Upper lobe of left lung (tissue), 6 donors: ENCODE results near the gene MRPL22. TPM values are rescaled to one million over a fixed set of nuclear protein-coding genes. Genes with fewer than 3 reads are reported as not detected.
"Not testable (repeated sequence)": the region's sequence is repeated elsewhere in the genome, so short reads cannot be mapped to it uniquely, and the experiment has no call there.

Source experiments
- ATAC-seq, 2 donors: fragments of 200-7000 bp; cut with Tn5 transposase; one replicate each; pipeline ENCODE4 v1.9.1; 2022; ENCODE audit warnings: mild to moderate bottlenecking in 2 of 2, moderate library complexity in 2 of 2; ENCODE audit not compliant: low FRiP score in 2 of 2
- DNase-seq, 2 donors: peaks; one replicate each; pipeline ENCODE4 v3.0.0-alpha.2; 2019 to 2020
- H3K27ac ChIP-seq, 4 donors: fragments of 200-600 bp; sonication (generic); one replicate each; pipeline ENCODE4 v1.5.1; 2016 to 2019
- H3K27me3 ChIP-seq, 4 donors: fragments of 200-600 bp; sonication (generic); one replicate each; pipeline ENCODE4 v1.5.1; 2017 to 2019
- H3K36me3 ChIP-seq, 4 donors: fragments of 200-600 bp; sonication (generic); one replicate each; pipeline ENCODE4 v1.5.1; 2016 to 2019
- H3K4me1 ChIP-seq, 4 donors: fragments of 200-600 bp; sonication (generic); one replicate each; pipeline ENCODE4 v1.5.1; 2018 to 2019
- H3K4me3 ChIP-seq, 4 donors: fragments of 200-600 bp; sonication (generic); one replicate each; pipeline ENCODE4 v1.5.1; 2017 to 2019; ENCODE audit warnings: mild to moderate bottlenecking in 2 of 4, moderate library complexity in 1 of 4
- H3K9me3 ChIP-seq, 4 donors: fragments of 200-600 bp; sonication (generic); one replicate each; pipeline ENCODE4 v1.5.1; 2018 to 2019
- CTCF ChIP-seq, 6 experiments: fragments of 450-650 bp in 4 of 6; fragments of 200-600 bp in 2 of 6; sonication (generic) in 2 of 6; IDR thresholded peaks; one replicate each; pipeline ENCODE4 v1.5.1; 2016 to 2019; ENCODE audit warnings: antibody characterized with exemption in 6 of 6
- EP300 ChIP-seq, 4 donors: sonication (generic); formaldehyde crosslinking; IDR thresholded peaks; one replicate each; pipeline ENCODE4 v1.5.1; 2017; ENCODE audit warnings: antibody characterized with exemption in 4 of 4, control low read depth in 2 of 4
- POLR2A ChIP-seq, 4 donors: fragments of 450-650 bp; IDR thresholded peaks; one replicate each; pipeline ENCODE4 v1.5.1; 2016 to 2017; ENCODE audit warnings: antibody characterized with exemption in 4 of 4, mild to moderate bottlenecking in 2 of 4
- POLR2AphosphoS5 ChIP-seq, 2 donors: sonication (generic); formaldehyde crosslinking; IDR thresholded peaks; one replicate each; pipeline ENCODE4 v1.5.1; 2017; ENCODE audit warnings: antibody characterized with exemption in 2 of 2
- WGBS, 2 donors: methylation state at CpG; one replicate each; pipeline ENCODE4 v1.1.5; 2017 to 2018; 5-methylcytosine and 5-hydroxymethylcytosine counted together
- total RNA-seq, 6 donors: library from RNA; depleted of rRNA in 4 of 6; stranded (reverse); fragments of >200 nt in 4 of 6; gene quantifications; one replicate each; pipeline versions ENCODE4 v1.1.0 to v1.2.1, GENCODE V29; 2016 to 2021
- donor health status: DM: no; HTN: no; CAD: no; lungs with moderate emphysema.
- donor health status: DM: no; HTN: yes; CAD: no; lungs with severe emphysema.

The MRPL22 gene
- total RNA-seq, 6 donors from 2014 or later, result 7.3 to 34.0 (median 30.3) TPM

GRCh38 chr5:154901913-154902312 lies 39.0 kb upstream of the MRPL22 start:
- no peak for TF ChIP-seq EP300 (IDR thresholded peaks at IDR 0.05)
- TF ChIP-seq POLR2AphosphoS5 (IDR thresholded peaks at IDR 0.05), result no peak
- no peak for TF ChIP-seq CTCF (IDR thresholded peaks at IDR 0.05)
- Histone ChIP-seq H3K27ac (no peak overlapping the region), H3K9me3 (no peaks in the 10 kb centered on the region), H3K36me3 (peaks cover 3 to 86% (median 40%) of the 10 kb centered on the region in 4 donors), H3K4me3 (no peak overlapping the region), H3K27me3 (no peaks in the 10 kb centered on the region), H3K4me1 (peaks cover 11 to 24% (median 18%) of the 10 kb centered on the region in 4 donors)
- no peak for ATAC-seq
- no peak for DNase-seq
- WGBS, 2 donors, result 87 to 98% methylated on average over 6 of the region's 6 CpGs

- ATAC-seq, DNase-seq: not testable (repeated sequence)
- peaks cover 3 to 93% (median 34%) of the 10 kb centered on the region in 4 donors for H3K36me3 ChIP-seq
These were observed 35.3 kb upstream of the MRPL22 start for GRCh38 chr5:154905601-154906000.

GRCh38 chr5:154916874-154917273 lies 24.0 kb upstream of the MRPL22 start:
- H3K27me3 ChIP-seq, result no peaks in the 10 kb centered on the region
- no peak overlapping the region for H3K4me3 ChIP-seq
- peaks cover 21 to 95% (median 32%) of the 10 kb centered on the region in 4 donors for H3K36me3 ChIP-seq
- H3K9me3 ChIP-seq, result no peaks in the 10 kb centered on the region
- H3K27ac ChIP-seq, result no peak overlapping the region
- H3K4me1 ChIP-seq, result no peaks in the 10 kb centered on the region
- WGBS, 2 donors, result 88 to 94% methylated on average over 3 of the region's 3 CpGs
- ATAC-seq, result no peak
- TF ChIP-seq EP300 (IDR thresholded peaks at IDR 0.05) (no peak), POLR2A (IDR thresholded peaks at IDR 0.05) (no peak), CTCF (IDR thresholded peaks at IDR 0.05) (no peak), POLR2AphosphoS5 (IDR thresholded peaks at IDR 0.05) (no peak)
- DNase-seq, result no peak

More at GRCh38 chr5:154905601-154906000, 35.3 kb upstream of the MRPL22 start:
- not testable (repeated sequence) for H3K4me1 ChIP-seq, H3K9me3 ChIP-seq, H3K27ac ChIP-seq, H3K4me3 ChIP-seq, H3K27me3 ChIP-seq
- WGBS, 2 donors, result 81 to 88% methylated on average over 7 of the region's 7 CpGs

- Histone ChIP-seq H3K36me3 (peaks cover 18 to 92% (median 29%) of the 10 kb centered on the region in 4 donors), H3K27me3 (no peaks in the 10 kb centered on the region), H3K9me3 (no peaks in the 10 kb centered on the region), H3K4me3 (no peak overlapping the region), H3K4me1 (no peaks in the 10 kb centered on the region), H3K27ac (no peak overlapping the region)
- DNase-seq, result no peak
- TF ChIP-seq POLR2A (IDR thresholded peaks at IDR 0.05) (no peak), CTCF (IDR thresholded peaks at IDR 0.05) (no peak), POLR2AphosphoS5 (IDR thresholded peaks at IDR 0.05) (no peak), EP300 (IDR thresholded peaks at IDR 0.05) (no peak)
- 85 to 90% methylated on average over 4 of the region's 4 CpGs for WGBS, 2 donors
- ATAC-seq, result no peak
These were observed 23.1 kb upstream of the MRPL22 start for GRCh38 chr5:154917757-154918156.

GRCh38 chr5:154923441-154924430 lies 17.1 kb upstream of the MRPL22 start:
- DNase-seq (no peak), ATAC-seq (no peak)
- H3K4me3 ChIP-seq, result no peak overlapping the region
- H3K4me1 ChIP-seq, result no peaks in the 10 kb centered on the region
- no peaks in the 10 kb centered on the region for H3K27me3 ChIP-seq
- no peak overlapping the region for H3K27ac ChIP-seq
- H3K36me3 ChIP-seq, result peaks cover 13 to 89% (median 39%) of the 10 kb centered on the region in 4 donors
- TF ChIP-seq POLR2A (IDR thresholded peaks at IDR 0.05), result no peak
- TF ChIP-seq POLR2AphosphoS5 (IDR thresholded peaks at IDR 0.05), result no peak
- TF ChIP-seq CTCF (IDR thresholded peaks at IDR 0.05), result no peak
- no peak for TF ChIP-seq EP300 (IDR thresholded peaks at IDR 0.05)
- WGBS, 2 donors, result 90 to 95% methylated on average over 7 of the region's 7 CpGs
- H3K9me3 ChIP-seq, result no peaks in the 10 kb centered on the region
